Measurements from ENCODE around the gene BFSP2. TPM values are rescaled to one million over a fixed set of nuclear protein-coding genes. Genes with fewer than 3 reads are reported as not detected.

BFSP2 gene
- total RNA-seq, 1 donor from 2014 or later = not detected

GRCh38 chr3:133387341-133387740, 12.5 kb upstream of the BFSP2 start:
- Mint-ChIP-seq H3K4me3 (ENCODE audit: unreplicated experiment) (no peak overlapping the region), H3K27me3 (ENCODE audit: unreplicated experiment) (peaks cover 2% of the 10 kb centered on the region), H3K4me1 (ENCODE audit: low read depth, unreplicated experiment) (peaks cover 7% of the 10 kb centered on the region), H3K27ac (ENCODE audit: unreplicated experiment) (no peak overlapping the region), H3K9me3 (ENCODE audit: unreplicated experiment) (peaks cover 4% of the 10 kb centered on the region), H3K36me3 (ENCODE audit: unreplicated experiment) (no peaks in the 10 kb centered on the region)
- no peak for DNase-seq
- TF ChIP-seq CTCF (IDR thresholded peaks at IDR 0.05; ENCODE audit: partially characterized antibody, unreplicated experiment) = no peak

GRCh38 chr3:133388696-133389395, 11.0 kb upstream of the BFSP2 start:
- H3K36me3 Mint-ChIP-seq (ENCODE audit: unreplicated experiment) = peaks cover 3% of the 10 kb centered on the region
- H3K27ac Mint-ChIP-seq (ENCODE audit: unreplicated experiment) = no peak overlapping the region
- peaks cover 7% of the 10 kb centered on the region for H3K9me3 Mint-ChIP-seq (ENCODE audit: unreplicated experiment)
- peaks cover 7% of the 10 kb centered on the region for H3K27me3 Mint-ChIP-seq (ENCODE audit: unreplicated experiment)
- no peak for DNase-seq
- no peak for TF ChIP-seq CTCF (IDR thresholded peaks at IDR 0.05; ENCODE audit: partially characterized antibody, unreplicated experiment)
- H3K4me3 Mint-ChIP-seq (ENCODE audit: unreplicated experiment) = no peak overlapping the region
- peaks cover 7% of the 10 kb centered on the region for H3K4me1 Mint-ChIP-seq (ENCODE audit: low read depth, unreplicated experiment)

GRCh38 chr3:133390715-133391114, 9.1 kb upstream of the BFSP2 start:
- Mint-ChIP-seq H3K27me3 (ENCODE audit: unreplicated experiment) (peaks cover 6% of the 10 kb centered on the region), H3K9me3 (ENCODE audit: unreplicated experiment) (peaks cover 7% of the 10 kb centered on the region), H3K4me1 (ENCODE audit: low read depth, unreplicated experiment) (peaks cover 2% of the 10 kb centered on the region), H3K27ac (ENCODE audit: unreplicated experiment) (no peak overlapping the region), H3K36me3 (ENCODE audit: unreplicated experiment) (peaks cover 9% of the 10 kb centered on the region), H3K4me3 (ENCODE audit: unreplicated experiment) (no peak overlapping the region)
- TF ChIP-seq CTCF (IDR thresholded peaks at IDR 0.05; ENCODE audit: partially characterized antibody, unreplicated experiment) = no peak
- DNase-seq = no peak

GRCh38 chr3:133393204-133393603, 6.7 kb upstream of the BFSP2 start:
- TF ChIP-seq CTCF (IDR thresholded peaks at IDR 0.05; ENCODE audit: partially characterized antibody, unreplicated experiment) = no peak
- Mint-ChIP-seq H3K27me3 (ENCODE audit: unreplicated experiment) (peaks cover 5% of the 10 kb centered on the region), H3K4me3 (ENCODE audit: unreplicated experiment) (no peak overlapping the region), H3K9me3 (ENCODE audit: unreplicated experiment) (peaks cover 7% of the 10 kb centered on the region), H3K36me3 (ENCODE audit: unreplicated experiment) (peaks cover 9% of the 10 kb centered on the region), H3K27ac (ENCODE audit: unreplicated experiment) (no peak overlapping the region), H3K4me1 (ENCODE audit: low read depth, unreplicated experiment) (no peaks in the 10 kb centered on the region)
- DNase-seq = no peak

GRCh38 chr3:133393691-133394474, 6.0 kb upstream of the BFSP2 start:
- TF ChIP-seq CTCF (IDR thresholded peaks at IDR 0.05; ENCODE audit: partially characterized antibody, unreplicated experiment) = no peak
- no peak for DNase-seq
- no peak overlapping the region for H3K4me3 Mint-ChIP-seq (ENCODE audit: unreplicated experiment)
- peaks cover 5% of the 10 kb centered on the region for H3K27me3 Mint-ChIP-seq (ENCODE audit: unreplicated experiment)
- no peaks in the 10 kb centered on the region for H3K4me1 Mint-ChIP-seq (ENCODE audit: low read depth, unreplicated experiment)
- peaks cover 9% of the 10 kb centered on the region for H3K36me3 Mint-ChIP-seq (ENCODE audit: unreplicated experiment)
- H3K27ac Mint-ChIP-seq (ENCODE audit: unreplicated experiment) = no peak overlapping the region
- H3K9me3 Mint-ChIP-seq (ENCODE audit: unreplicated experiment) = peaks cover 7% of the 10 kb centered on the region

Measured in glutamatergic neuron (in vitro differentiated cells).